Stimulated activated CD4-positive, alpha-beta T cell treated with anti-CD3 and anti-CD28 coated beads, Interleukin-4, amount 100 ng/mL, for 4 hours (primary cell): ENCODE measurements around the gene TALDO1.
"Not testable (repeated sequence)": the region's sequence is repeated elsewhere in the genome, so short reads cannot be mapped to it uniquely, and the experiment has no call there.

ENCODE experiments used
- DNase-seq, 2 experiments: peaks; one replicate each; pipeline ENCODE4 v3.0.0-alpha.2; 2020

Gene TALDO1

DNA sequence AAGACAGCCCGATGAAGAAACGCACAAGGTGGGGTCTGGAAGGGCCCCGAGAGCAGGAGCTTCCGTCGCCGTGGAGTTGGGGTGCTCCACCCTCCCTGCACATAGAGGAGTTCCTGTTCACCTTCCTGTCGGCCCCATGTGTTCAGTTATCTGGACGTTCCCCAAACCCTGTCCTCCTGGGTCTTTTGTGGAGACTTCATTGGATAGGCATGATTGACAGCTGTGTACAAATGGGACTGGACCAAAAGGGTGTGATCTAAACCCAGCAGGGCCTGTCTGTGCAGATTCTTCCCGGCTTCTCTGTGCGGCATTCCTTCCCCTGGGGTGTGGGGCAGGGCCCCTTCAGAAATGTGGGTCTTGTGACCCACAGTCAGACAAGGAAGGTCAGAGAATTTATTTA lies 9.4 kb upstream of the TALDO1 start:
- not testable (repeated sequence) for DNase-seq

DNA sequence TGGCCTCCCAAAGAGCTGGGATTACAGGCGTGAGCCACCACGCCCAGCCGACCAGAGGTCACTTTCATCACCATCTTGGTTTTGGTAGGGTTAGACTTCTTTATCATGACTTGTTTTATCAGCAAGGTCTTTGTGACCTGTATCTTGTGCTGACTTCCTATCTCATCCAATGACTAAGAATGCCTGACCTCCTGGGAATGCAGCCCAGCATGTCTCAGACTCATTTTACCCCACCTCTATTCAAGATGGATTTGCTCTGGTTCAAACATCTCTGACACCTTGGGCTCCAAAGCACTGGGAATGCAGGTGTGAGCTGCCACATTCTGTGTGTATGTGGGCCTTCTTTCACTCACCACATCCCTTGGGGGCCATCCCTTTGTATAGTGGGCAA lies 5.1 kb upstream of the TALDO1 start:
- no peak for DNase-seq

DNA sequence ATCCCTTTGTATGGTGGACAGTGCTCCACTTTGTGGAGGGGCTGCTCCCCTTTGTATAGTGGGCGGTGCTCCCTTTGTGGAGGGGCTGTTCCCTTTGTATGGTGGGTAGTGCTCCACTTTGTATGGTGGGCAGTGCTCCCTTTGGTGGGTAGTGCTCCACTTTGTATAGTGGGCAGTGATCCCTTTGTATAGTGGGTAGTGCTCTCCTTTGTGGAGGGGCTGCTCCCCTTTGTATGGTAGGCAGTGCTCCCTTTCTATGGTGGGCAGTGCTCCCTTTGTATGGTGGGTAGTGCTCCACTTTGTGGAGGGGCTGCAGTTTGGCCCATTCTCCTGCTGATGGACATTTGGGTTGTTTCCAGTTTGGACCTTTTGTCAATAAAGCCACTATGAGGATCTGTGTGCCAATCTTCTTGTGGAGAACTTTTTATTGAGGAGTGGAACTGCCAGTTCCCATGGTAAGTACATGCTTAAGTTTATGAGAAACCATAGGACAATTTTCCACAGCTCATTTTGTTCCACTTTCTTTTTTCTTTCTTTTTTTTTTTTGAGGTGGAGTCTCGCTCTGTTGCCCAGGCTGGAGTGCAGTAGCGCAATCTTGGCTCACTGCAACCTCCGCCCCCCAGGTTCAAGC lies 4.6 kb upstream of the TALDO1 start:
- no peak for DNase-seq

GRCh38 chr11:745428-745827 lies 1.8 kb upstream of the TALDO1 start:
- DNase-seq: no peak

GRCh38 chr11:746289-747157 lies 741 bp upstream of the TALDO1 start:
- no peak for DNase-seq

DNA sequence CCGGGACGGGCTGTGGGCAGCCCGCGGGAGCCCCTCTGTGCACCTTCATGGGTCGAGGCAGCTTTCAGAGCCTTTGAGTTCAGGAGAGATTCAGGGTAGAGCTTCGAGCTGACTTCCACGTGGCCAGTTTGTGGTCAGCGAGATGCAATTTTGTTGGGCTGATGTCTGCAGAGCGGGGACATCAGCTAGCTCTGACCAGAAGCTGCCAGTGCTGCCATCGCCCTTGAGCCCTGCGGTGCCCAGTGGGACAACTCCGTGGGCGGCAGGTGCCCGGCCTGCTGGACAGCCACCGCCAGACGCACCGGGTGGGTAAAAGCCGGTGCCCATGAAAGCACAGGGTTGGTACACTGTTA lies 719 bp downstream of the TALDO1 start:
- no peak for DNase-seq

DNA sequence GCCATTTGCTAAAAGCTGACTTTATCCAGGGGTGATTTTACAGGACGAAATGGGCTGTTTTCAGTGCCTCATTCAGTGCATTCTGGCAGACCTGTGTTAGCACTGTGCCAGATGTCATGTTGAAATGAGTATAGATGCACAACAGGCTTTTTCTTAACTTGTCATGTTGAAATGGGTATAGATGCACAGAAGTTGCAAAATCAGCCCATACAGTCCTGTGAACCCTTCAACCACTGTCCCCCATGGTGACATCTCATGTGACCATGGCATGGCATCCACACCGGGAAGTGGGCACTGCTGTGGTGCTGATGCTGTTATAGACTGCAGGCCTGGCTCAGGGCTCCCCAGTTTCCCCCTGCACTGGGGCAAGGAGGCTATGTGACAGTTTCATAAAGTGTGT lies 2.5 kb downstream of the TALDO1 start:
- DNase-seq: no peak

- no peak for DNase-seq
Measured at GRCh38 chr11:760236-760635, 13.0 kb downstream of the TALDO1 start.

GRCh38 chr11:761526-762108 lies 14.4 kb downstream of the TALDO1 start:
- DNase-seq: no peak

DNA sequence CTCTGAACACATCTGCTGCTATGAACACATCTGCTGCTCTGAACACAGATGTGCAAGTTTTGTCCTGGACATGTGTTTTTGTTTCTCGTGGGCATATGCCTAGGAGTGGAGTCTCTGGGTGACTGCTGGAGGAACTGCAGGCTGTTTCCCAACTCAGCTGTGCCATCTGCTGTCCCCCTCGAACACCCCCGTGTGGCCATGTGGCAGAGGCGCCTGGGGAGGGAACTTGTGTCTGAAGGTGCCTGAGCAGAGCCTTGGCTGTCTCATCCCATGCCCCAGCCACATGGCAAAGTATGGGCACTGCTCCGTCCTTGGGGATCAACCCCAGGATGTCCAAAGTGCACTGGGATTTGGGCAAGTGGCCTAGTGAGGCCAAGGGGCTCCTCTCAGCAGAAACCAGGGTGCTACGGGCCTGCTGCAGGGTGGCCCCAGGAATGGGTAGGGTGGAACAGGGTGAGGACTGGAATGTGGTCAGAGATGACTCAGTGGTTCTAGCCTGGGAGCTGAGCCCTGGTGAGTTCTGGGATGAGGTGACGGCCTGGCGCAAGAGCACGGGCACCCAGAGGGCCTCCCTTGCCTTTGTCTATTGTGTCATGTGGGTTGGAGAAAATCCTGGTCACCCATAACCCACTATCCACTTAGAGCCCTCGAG lies 15.3 kb downstream of the TALDO1 start:
- DNase-seq: no peak

GRCh38 chr11:763073-763463 lies 15.8 kb downstream of the TALDO1 start:
- DNase-seq: no peak

GRCh38 chr11:763549-764321 lies 16.5 kb downstream of the TALDO1 start:
- DNase-seq: no peak

GRCh38 chr11:764322-765024 lies 17.2 kb downstream of the TALDO1 start:
- no peak for DNase-seq

GRCh38 chr11:765025-765801 lies 17.9 kb downstream of the TALDO1 start:
- peak; percentile 54 to 55 for DNase-seq

DNA sequence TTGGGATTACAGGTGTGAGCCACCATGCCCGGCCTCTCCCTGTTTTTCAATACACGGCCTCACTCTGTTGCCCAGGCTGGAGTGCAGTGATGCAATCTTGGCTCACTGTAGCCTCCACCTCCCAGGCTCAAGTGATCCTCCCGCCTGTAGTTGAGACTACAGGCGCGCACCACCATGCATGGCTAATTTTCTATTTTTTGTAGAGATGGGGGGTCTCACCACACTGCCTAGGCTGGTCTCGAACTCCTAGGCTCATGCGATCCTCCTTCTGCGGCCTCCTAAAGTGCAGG lies 18.5 kb downstream of the TALDO1 start:
- no peak for DNase-seq

GRCh38 chr11:766106-766935 lies 19.1 kb downstream of the TALDO1 start:
- DNase-seq: no peak

DNA sequence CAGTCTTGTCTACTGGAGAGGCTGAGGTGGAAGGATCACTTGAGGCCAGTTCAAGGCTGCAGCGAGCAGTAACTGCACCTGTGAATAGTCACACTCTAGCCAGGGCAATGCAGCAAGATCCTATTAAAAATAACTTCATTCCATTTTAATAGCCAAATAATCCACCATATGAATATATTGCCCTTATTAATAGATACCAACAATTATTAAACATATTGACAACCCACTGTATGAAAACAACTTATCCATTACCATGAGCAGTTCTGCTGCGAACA lies 19.6 kb downstream of the TALDO1 start:
- no peak for DNase-seq

GRCh38 chr11:767238-767637 lies 20.0 kb downstream of the TALDO1 start:
- DNase-seq: no peak

DNA sequence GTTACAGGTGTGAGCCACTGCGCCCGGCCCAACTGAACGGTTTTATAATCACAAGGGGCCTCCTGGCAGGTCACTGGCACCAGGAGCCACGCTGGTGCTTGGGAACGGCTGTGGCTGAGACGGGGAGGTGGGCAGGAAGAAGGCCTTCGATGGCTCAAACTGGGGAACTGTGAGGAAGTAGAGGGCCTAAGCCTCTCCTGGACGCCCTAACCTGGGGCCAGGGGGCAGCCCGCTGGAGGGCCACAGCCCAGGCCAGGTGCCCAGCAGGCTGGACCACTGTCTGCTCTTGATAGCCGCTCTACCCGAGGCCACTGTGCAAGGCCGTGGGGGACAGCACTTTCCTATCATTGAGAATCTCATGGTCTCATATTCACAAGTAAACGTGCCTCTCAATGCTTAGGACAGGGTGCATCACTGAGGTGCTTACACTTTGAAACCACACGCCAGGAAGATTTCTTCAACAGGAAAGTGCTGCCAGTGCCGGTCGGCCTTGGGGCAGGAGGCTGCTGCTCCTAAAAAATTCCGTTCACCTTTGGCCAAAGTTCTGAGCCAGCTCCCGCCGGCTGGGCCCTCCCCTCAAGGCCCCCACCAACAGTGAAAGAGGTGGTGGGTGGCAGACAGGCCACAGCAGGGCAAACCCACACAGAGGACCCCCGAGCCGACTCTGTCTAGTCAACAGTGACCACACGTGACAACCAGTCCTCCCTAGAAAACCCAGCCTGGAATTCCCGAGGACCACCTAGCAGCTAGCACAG lies 22.8 kb downstream of the TALDO1 start:
- DNase-seq: no peak
